ENCODE measurements around the gene CTDSPL2. TPM values are rescaled to one million over a fixed set of nuclear protein-coding genes. Genes with fewer than 3 reads are reported as not detected.

Gene CTDSPL2
- total and polyA plus RNA-seq, 2 of the 4 experiments (the other 2 are of a cell fraction): 17.3 to 47.3 TPM

DNA sequence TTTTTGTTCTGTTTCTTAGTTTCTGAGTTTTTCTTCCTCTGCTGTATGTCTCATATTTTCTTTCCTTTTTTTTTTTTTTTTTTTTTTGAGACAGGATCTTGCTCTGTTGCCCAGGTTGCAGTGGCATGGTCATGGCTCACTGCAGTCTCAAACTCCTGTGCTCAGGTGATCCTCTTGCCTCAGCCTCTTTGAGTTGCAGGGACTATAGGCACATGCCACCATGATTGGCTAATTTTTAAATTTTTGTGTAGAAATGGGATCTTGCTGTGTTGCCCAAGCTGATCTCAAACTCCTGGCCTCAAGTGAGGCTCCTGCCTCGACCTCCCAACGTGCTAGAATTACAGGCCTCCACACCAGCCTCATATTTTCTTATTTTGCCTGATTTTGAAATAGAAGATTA is 51.9 kb downstream of the CTDSPL2 start:
- no peaks in the 10 kb centered on the region for H3K4me1 ChIP-seq (ENCODE audit: control insufficient read depth, insufficient read depth, low read length)
- H3K4ac ChIP-seq (ENCODE audit: low read depth, low read length): no peak overlapping the region
- H2AK5ac ChIP-seq (ENCODE audit: low read depth, low read length): no peak overlapping the region
- H2BK15ac ChIP-seq (ENCODE audit: low read depth, low read length): no peak overlapping the region
- H3K36me3 ChIP-seq (ENCODE audit: control insufficient read depth, insufficient read depth, low read length): peaks cover 3% of the 10 kb centered on the region; the same call in 1 of the 2 replicates
- no peak overlapping the region for H4K5ac ChIP-seq (ENCODE audit: low read depth, low read length)
- H3K14ac ChIP-seq (replicated peaks; ENCODE audit: low read depth, low read length): no peak overlapping the region
- no peaks in the 10 kb centered on the region for H3K27me3 ChIP-seq (ENCODE audit: control insufficient read depth, insufficient read depth, low read length)
- DNase-seq (no peak), ATAC-seq (ENCODE audit: low read depth) (no peak)
- no peak overlapping the region for H3K4me3 ChIP-seq (ENCODE audit: insufficient read depth, low read depth, low read length)
- no CpG with 5 or more reads among the region's 2 CpGs for WGBS, 2 experiments (ENCODE audit: extremely low coverage in 2 of 2, insufficient read length in 1 of 2)
- no peak overlapping the region for H2BK5ac ChIP-seq (ENCODE audit: low read depth, low read length, poor library complexity, severe bottlenecking)
- no peak overlapping the region for H3K23ac ChIP-seq (ENCODE audit: low read depth, low read length)
- no peak overlapping the region for H3K27ac ChIP-seq (ENCODE audit: insufficient read depth, low read length)
- no peak overlapping the region for H3K4me2 ChIP-seq (ENCODE audit: low read depth, low read length)
- H2AK9ac ChIP-seq (replicated peaks; ENCODE audit: low read depth, low read length, poor library complexity): no peak overlapping the region
- no peak overlapping the region for H4K91ac ChIP-seq (ENCODE audit: insufficient read depth, low read depth, low read length)
- ChIA-PET CTCF (no interaction called here), POLR2A (ENCODE audit: unreplicated experiment) (no interaction called here)
- peaks cover 29 to 67% of the 10 kb centered on the region in 2 experiments for H3K79me1 ChIP-seq (ENCODE audit: low read depth in 1 of 2, low read length in 2 of 2)
- dilution Hi-C loops (cut with HindIII; ENCODE audit: low sequenced_read_pairs, unreplicated experiment): no loop called here
- H2BK120ac ChIP-seq (ENCODE audit: low read depth, low read length): no peak overlapping the region
- H3K18ac ChIP-seq (ENCODE audit: low read depth, low read length): no peak overlapping the region
- H2BK20ac ChIP-seq (ENCODE audit: low read depth, low read length): no peak overlapping the region
- no peak overlapping the region for H2AFZ ChIP-seq (replicated peaks; ENCODE audit: low read length, poor library complexity)
- no peak overlapping the region for H4K8ac ChIP-seq (ENCODE audit: low read depth in 2 of 2, low read length in 2 of 2)
- no peak overlapping the region for H3K56ac ChIP-seq (ENCODE audit: extremely low read depth, insufficient read depth, low read length)
- peaks cover 9% of the 10 kb centered on the region for H3K9me1 ChIP-seq (ENCODE audit: insufficient read depth, low read length)
- in situ Hi-C loops (cut with MboI; ENCODE audit: low sequenced_read_pairs): no loop called here
- no peak for TF ChIP-seq SMC3 (IDR thresholded peaks at IDR 0.05; ENCODE audit: low read depth, low read length)
- no peak for TF ChIP-seq MAZ (IDR thresholded peaks at IDR 0.05; ENCODE audit: borderline replicate concordance, low read depth, low read length)
- TF ChIP-seq RCOR1 (IDR thresholded peaks at IDR 0.05; ENCODE audit: insufficient replicate concordance, low read length): no peak
- TF ChIP-seq MAFK (IDR thresholded peaks at IDR 0.05; ENCODE audit: low read depth, low read length): no peak
- no peak for TF ChIP-seq CEBPB (IDR thresholded peaks at IDR 0.05; ENCODE audit: low read depth, low read length)
- TF ChIP-seq, protein P1, sequence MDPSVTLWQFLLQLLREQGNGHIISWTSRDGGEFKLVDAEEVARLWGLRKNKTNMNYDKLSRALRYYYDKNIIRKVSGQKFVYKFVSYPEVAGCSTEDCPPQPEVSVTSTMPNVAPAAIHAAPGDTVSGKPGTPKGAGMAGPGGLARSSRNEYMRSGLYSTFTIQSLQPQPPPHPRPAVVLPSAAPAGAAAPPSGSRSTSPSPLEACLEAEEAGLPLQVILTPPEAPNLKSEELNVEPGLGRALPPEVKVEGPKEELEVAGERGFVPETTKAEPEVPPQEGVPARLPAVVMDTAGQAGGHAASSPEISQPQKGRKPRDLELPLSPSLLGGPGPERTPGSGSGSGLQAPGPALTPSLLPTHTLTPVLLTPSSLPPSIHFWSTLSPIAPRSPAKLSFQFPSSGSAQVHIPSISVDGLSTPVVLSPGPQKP (IDR thresholded peaks at IDR 0.05; ENCODE audit: borderline replicate concordance, low read depth, low read length): no peak
- no peak for TF ChIP-seq CHD1 (IDR thresholded peaks at IDR 0.05; ENCODE audit: low read depth, low read length)
- TF ChIP-seq, protein P2, sequence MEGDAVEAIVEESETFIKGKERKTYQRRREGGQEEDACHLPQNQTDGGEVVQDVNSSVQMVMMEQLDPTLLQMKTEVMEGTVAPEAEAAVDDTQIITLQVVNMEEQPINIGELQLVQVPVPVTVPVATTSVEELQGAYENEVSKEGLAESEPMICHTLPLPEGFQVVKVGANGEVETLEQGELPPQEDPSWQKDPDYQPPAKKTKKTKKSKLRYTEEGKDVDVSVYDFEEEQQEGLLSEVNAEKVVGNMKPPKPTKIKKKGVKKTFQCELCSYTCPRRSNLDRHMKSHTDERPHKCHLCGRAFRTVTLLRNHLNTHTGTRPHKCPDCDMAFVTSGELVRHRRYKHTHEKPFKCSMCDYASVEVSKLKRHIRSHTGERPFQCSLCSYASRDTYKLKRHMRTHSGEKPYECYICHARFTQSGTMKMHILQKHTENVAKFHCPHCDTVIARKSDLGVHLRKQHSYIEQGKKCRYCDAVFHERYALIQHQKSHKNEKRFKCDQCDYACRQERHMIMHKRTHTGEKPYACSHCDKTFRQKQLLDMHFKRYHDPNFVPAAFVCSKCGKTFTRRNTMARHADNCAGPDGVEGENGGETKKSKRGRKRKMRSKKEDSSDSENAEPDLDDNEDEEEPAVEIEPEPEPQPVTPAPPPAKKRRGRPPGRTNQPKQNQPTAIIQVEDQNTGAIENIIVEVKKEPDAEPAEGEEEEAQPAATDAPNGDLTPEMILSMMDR (conservative IDR thresholded peaks at IDR 0.05; ENCODE audit: low read depth, low read length): no peak
- TF ChIP-seq MXI1 (IDR thresholded peaks at IDR 0.05; ENCODE audit: borderline replicate concordance, low read depth, low read length): no peak
- TF ChIP-seq POLR2A (IDR thresholded peaks at IDR 0.05; ENCODE audit: low read depth, low read length): no peak
- TF ChIP-seq RFX5 (IDR thresholded peaks at IDR 0.05; ENCODE audit: low read depth, low read length): no peak
- TF ChIP-seq RAD21 (IDR thresholded peaks at IDR 0.05; ENCODE audit: low read length): no peak
- TF ChIP-seq NFE2L2 (IDR thresholded peaks at IDR 0.05; ENCODE audit: low read depth, low read length): no peak
- TF ChIP-seq, protein P3, sequence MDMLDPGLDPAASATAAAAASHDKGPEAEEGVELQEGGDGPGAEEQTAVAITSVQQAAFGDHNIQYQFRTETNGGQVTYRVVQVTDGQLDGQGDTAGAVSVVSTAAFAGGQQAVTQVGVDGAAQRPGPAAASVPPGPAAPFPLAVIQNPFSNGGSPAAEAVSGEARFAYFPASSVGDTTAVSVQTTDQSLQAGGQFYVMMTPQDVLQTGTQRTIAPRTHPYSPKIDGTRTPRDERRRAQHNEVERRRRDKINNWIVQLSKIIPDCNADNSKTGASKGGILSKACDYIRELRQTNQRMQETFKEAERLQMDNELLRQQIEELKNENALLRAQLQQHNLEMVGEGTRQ (IDR thresholded peaks at IDR 0.05; ENCODE audit: low read depth, low read length): no peak
- TF ChIP-seq FOS (IDR thresholded peaks at IDR 0.05; ENCODE audit: low read depth, low read length): no peak
- TF ChIP-seq BHLHE40 (IDR thresholded peaks at IDR 0.05; ENCODE audit: low read depth, low read length): no peak
- H3K9ac ChIP-seq (ENCODE audit: low read depth, low read length): no peak overlapping the region
- H4K20me1 ChIP-seq (ENCODE audit: insufficient read depth, low read length): peaks cover 11% of the 10 kb centered on the region
- no peaks in the 10 kb centered on the region for H3K9me3 ChIP-seq (ENCODE audit: control insufficient read depth, insufficient read depth, low read length)
- intact Hi-C loops (cut with micrococcal nuclease): no loop called here
- BruUV-seq (replicated peaks): no TSS peak

Measured in IMR-90 (cell line).